GM20000 (cell line): ENCODE results near the gene CSF2RB.

Experiments used
- DNase-seq: peaks from one replicate; pipeline ENCODE4 v3.0.0; 2012; ENCODE audit warnings: low spot score
- CTCF ChIP-seq: IDR thresholded peaks from 2 replicates; pipeline ENCODE4 v1.5.1; 2012; ENCODE audit warnings: mild to moderate bottlenecking, control low read depth; ENCODE audit errors: extremely low read depth, missing control alignments

CSF2RB gene

GRCh38 chr22:36911887-36912661 lies 1.4 kb upstream of the CSF2RB start:
- no peak for DNase-seq
- TF ChIP-seq CTCF = no peak

- no peak for DNase-seq
- TF ChIP-seq CTCF = no peak
These were observed 568 bp upstream of the CSF2RB start for GRCh38 chr22:36912694-36913426.

- TF ChIP-seq CTCF = no peak
- no peak for DNase-seq
These were observed 943 bp downstream of the CSF2RB start for GRCh38 chr22:36914390-36914752.

GRCh38 chr22:36916034-36916433 lies 2.6 kb downstream of the CSF2RB start:
- no peak for TF ChIP-seq CTCF
- DNase-seq = no peak

GRCh38 chr22:36918586-36919284 lies 5.3 kb downstream of the CSF2RB start:
- no peak for DNase-seq
- no peak for TF ChIP-seq CTCF

- peak; percentile 79 for DNase-seq
These were observed 8.1 kb downstream of the CSF2RB start for GRCh38 chr22:36921309-36922104.

More at GRCh38 chr22:36921309-36922104, 8.1 kb downstream of the CSF2RB start:
- TF ChIP-seq CTCF = no peak
